IMR-90 (cell line): Measurements from ENCODE around the gene ADGRD1.

ENCODE experiments used
- CEBPB ChIP-seq: IDR thresholded peaks from 2 replicates; pipeline ENCODE4 v1.6.1; 2012; ENCODE audit warnings: low read depth, low read length, improper control_type of control experiment
- CTCF ChIP-seq: conservative IDR thresholded peaks from 2 replicates; pipeline ENCODE4 v1.5.1; 2012; ENCODE audit warnings: mild to moderate bottlenecking, low read depth, low read length, improper control_type of control experiment
- MAFK ChIP-seq: IDR thresholded peaks from 2 replicates; pipeline ENCODE4 v1.6.1; 2012; ENCODE audit warnings: low read depth, low read length, improper control_type of control experiment
- POLR2A ChIP-seq: IDR thresholded peaks from 2 replicates; pipeline ENCODE4 v1.6.1; 2012; ENCODE audit warnings: mild to moderate bottlenecking, low read depth, low read length

GRCh38 chr12:131005161-131006035 lies 51.7 kb downstream of the ADGRD1 start:
- no peak for TF ChIP-seq POLR2A
- no peak for TF ChIP-seq CEBPB
- TF ChIP-seq CTCF = no peak
- no peak for TF ChIP-seq MAFK
